OCI-LY1 (cell line): ENCODE results near the gene TCF3.

ENCODE experiments used
- H2AFZ ChIP-seq: fragments of 200-600 bp; sonication (generic), shearing (Covaris generic); 2 replicates; pipeline ENCODE4 v1.6.0; 2014; ENCODE audit warnings: antibody characterized with exemption, mild to moderate bottlenecking, low read length
- H3F3A ChIP-seq: fragments of 200-600 bp; sonication (generic), shearing (Covaris generic); 2 replicates; pipeline ENCODE4 v1.6.0; 2014; ENCODE audit warnings: mild to moderate bottlenecking, antibody characterized with exemption, low read length, moderate library complexity; ENCODE audit not compliant: insufficient read depth
- H3K27ac ChIP-seq: fragments of 200-600 bp; sonication (generic); 2 replicates; pipeline ENCODE4 v1.5.1; 2014; ENCODE audit warnings: low read length, mixed run types, mild to moderate bottlenecking, low read depth; ENCODE audit not compliant: poor library complexity, severe bottlenecking
- H3K27me3 ChIP-seq: fragments of 200-600 bp; sonication (generic); 2 replicates; pipeline ENCODE4 v1.6.0; 2014; ENCODE audit warnings: antibody characterized with exemption, mild to moderate bottlenecking, low read length, moderate library complexity; ENCODE audit not compliant: insufficient read depth
- H3K36me3 ChIP-seq: fragments of 200-600 bp; sonication (generic); 2 replicates; pipeline ENCODE4 v1.6.1; 2014; ENCODE audit warnings: mild to moderate bottlenecking, antibody characterized with exemption, low read length, moderate library complexity, mixed read lengths; ENCODE audit not compliant: insufficient read depth
- H3K4me1 ChIP-seq: fragments of 200-600 bp; sonication (generic); 2 replicates; pipeline ENCODE4 v1.5.1; 2014; ENCODE audit warnings: mild to moderate bottlenecking, low read length, moderate library complexity; ENCODE audit not compliant: insufficient read depth, severe bottlenecking
- H3K4me2 ChIP-seq: fragments of 200-600 bp; sonication (generic), shearing (Covaris generic); 2 replicates; pipeline ENCODE4 v1.6.1; 2014; ENCODE audit warnings: low read length
- H3K4me3 ChIP-seq: fragments of 200-600 bp; sonication (generic); 2 replicates; pipeline ENCODE4 v1.5.1; 2014; ENCODE audit warnings: low read length, low read depth, mild to moderate bottlenecking, mixed read lengths; ENCODE audit not compliant: poor library complexity, severe bottlenecking
- H3K79me2 ChIP-seq: fragments of 200-600 bp; shearing (Covaris generic); 2 replicates; pipeline ENCODE4 v1.6.1; 2016; ENCODE audit warnings: mixed run types, low read length, mixed read lengths; ENCODE audit not compliant: insufficient read depth
- H3K9ac ChIP-seq: fragments of 200-600 bp; sonication (generic), shearing (Covaris generic); 2 replicates; pipeline ENCODE4 v1.6.1; 2014; ENCODE audit warnings: mild to moderate bottlenecking, low read length, mixed read lengths
- H3K9me2 ChIP-seq: fragments of 200-600 bp; sonication (generic), shearing (Covaris generic); 2 replicates; pipeline ENCODE4 v1.6.1; 2014; ENCODE audit warnings: low read depth, mild to moderate bottlenecking, low read length, mixed read lengths
- H3K9me3 ChIP-seq: fragments of 200-600 bp; shearing (Covaris generic); 2 replicates; pipeline ENCODE4 v1.6.1; 2014; ENCODE audit warnings: low read length, mixed read lengths
- H4K20me1 ChIP-seq: fragments of 200-600 bp; sonication (generic), shearing (Covaris generic); 2 replicates; pipeline ENCODE4 v1.6.0; 2016; ENCODE audit warnings: mild to moderate bottlenecking, low read length; ENCODE audit not compliant: insufficient read depth
- CTCF ChIP-seq: fragments of 200-600 bp; sonication (generic), shearing (Covaris generic); IDR thresholded peaks from 2 replicates; pipeline ENCODE4 v1.5.1; 2017; ENCODE audit warnings: mild to moderate bottlenecking, antibody characterized with exemption, low read length, moderate library complexity, mixed read lengths
- EZH2 ChIP-seq: fragments of 200-600 bp; sonication (generic), shearing (Covaris generic); IDR thresholded peaks from 2 replicates; pipeline ENCODE4 v1.8.0; 2017; ENCODE audit warnings: borderline replicate concordance, mixed run types, mild to moderate bottlenecking, antibody characterized with exemption, low read length, moderate library complexity, mixed read lengths

TCF3 gene

GRCh38 chr19:1658150-1659083 lies 6.0 kb upstream of the TCF3 start:
- H3K9ac ChIP-seq: no peak overlapping the region
- H3K79me2 ChIP-seq: no peaks in the 10 kb centered on the region
- H2AFZ ChIP-seq: no peak overlapping the region
- peaks cover 4% of the 10 kb centered on the region for H3K9me3 ChIP-seq
- peaks cover 7% of the 10 kb centered on the region; the same call in 1 of the 2 replicates for H3K36me3 ChIP-seq
- TF ChIP-seq CTCF: no peak
- TF ChIP-seq EZH2: no peak
- H3F3A ChIP-seq: no peaks in the 10 kb centered on the region
- H3K27ac ChIP-seq: no peak overlapping the region
- H3K9me2 ChIP-seq: no peaks in the 10 kb centered on the region
- no peak overlapping the region for H3K4me3 ChIP-seq
- H3K4me2 ChIP-seq: no peak overlapping the region
- no peaks in the 10 kb centered on the region for H3K27me3 ChIP-seq
- H4K20me1 ChIP-seq: no peaks in the 10 kb centered on the region
- H3K4me1 ChIP-seq: peaks cover 6% of the 10 kb centered on the region

- Histone ChIP-seq H3K79me2 (no peaks in the 10 kb centered on the region), H3K36me3 (peaks cover 7% of the 10 kb centered on the region; the same call in 1 of the 2 replicates), H4K20me1 (no peaks in the 10 kb centered on the region), H3K9ac (no peak overlapping the region), H3K4me2 (no peak overlapping the region), H3K9me2 (no peaks in the 10 kb centered on the region), H2AFZ (no peak overlapping the region), H3K27me3 (no peaks in the 10 kb centered on the region), H3K9me3 (peaks cover 4% of the 10 kb centered on the region), H3K27ac (no peak overlapping the region), H3K4me3 (no peak overlapping the region), H3K4me1 (peaks cover 6% of the 10 kb centered on the region), H3F3A (no peaks in the 10 kb centered on the region)
- no peak for TF ChIP-seq EZH2
- TF ChIP-seq CTCF: no peak
These were observed 5.3 kb upstream of the TCF3 start for GRCh38 chr19:1657746-1658145.

- no peak overlapping the region for H3K4me3 ChIP-seq
- H2AFZ ChIP-seq: no peak overlapping the region
- no peaks in the 10 kb centered on the region for H3K79me2 ChIP-seq
- peaks cover 5% of the 10 kb centered on the region; the same call in 1 of the 2 replicates for H3K36me3 ChIP-seq
- no peaks in the 10 kb centered on the region for H3K9me2 ChIP-seq
- H3K4me1 ChIP-seq: peaks cover 6% of the 10 kb centered on the region
- no peak overlapping the region for H3K9ac ChIP-seq
- H3K27me3 ChIP-seq: no peaks in the 10 kb centered on the region
- TF ChIP-seq EZH2 (no peak), CTCF (no peak)
- peaks cover 2% of the 10 kb centered on the region for H3K9me3 ChIP-seq
- H3K27ac ChIP-seq: no peak overlapping the region
- H3K4me2 ChIP-seq: no peak overlapping the region
- H4K20me1 ChIP-seq: no peaks in the 10 kb centered on the region
- no peaks in the 10 kb centered on the region for H3F3A ChIP-seq
These were observed 4.6 kb upstream of the TCF3 start for GRCh38 chr19:1656988-1657536.
